Cardiac fibroblast (primary cell): ENCODE data around the gene TBX15.

Experiments
- DNase-seq, 2 donors: peaks; one replicate each; pipeline versions ENCODE4 v3.0.0 to v3.0.0-alpha.2; 2010; ENCODE audit warnings: low read depth in 2 of 2
- H3K4me3 ChIP-seq, 2 donors: replicated peaks in 1 of 2; 1 replicate in 1 of 2; 2 replicates in 1 of 2; pipeline ENCODE4 v1.5.1; 2011; ENCODE audit warnings: low read depth in 2 of 2, low read length in 2 of 2, mild to moderate bottlenecking in 2 of 2, moderate library complexity in 1 of 2
- TF ChIP-seq, protein P1 (sequence below): IDR thresholded peaks from one replicate; pipeline ENCODE4 v1.5.1; 2011; ENCODE audit warnings: low read depth, mild to moderate bottlenecking, low read length, inconsistent platforms

Gene TBX15

DNA sequence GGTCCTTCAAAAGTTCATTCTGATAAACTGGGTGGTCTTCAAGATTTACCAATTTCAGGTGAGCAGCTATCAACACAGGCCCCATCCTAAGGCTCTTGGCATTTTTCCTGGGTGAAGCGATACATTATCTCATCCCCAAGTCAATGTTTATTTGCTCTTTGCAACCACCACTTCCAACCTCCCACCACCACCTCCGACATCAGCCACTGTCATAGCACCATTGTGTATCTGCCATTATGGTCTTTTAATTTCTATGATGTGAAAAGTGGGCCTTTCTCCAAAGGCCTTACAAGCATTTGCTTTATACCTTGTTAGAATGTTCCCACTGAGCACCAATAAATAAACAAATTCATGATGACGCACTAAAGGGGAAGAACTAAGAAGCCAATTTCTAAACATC is 47.2 kb downstream of the TBX15 start:
- no peak for DNase-seq
- no peak overlapping the region for H3K4me3 ChIP-seq
- TF ChIP-seq, protein P1, sequence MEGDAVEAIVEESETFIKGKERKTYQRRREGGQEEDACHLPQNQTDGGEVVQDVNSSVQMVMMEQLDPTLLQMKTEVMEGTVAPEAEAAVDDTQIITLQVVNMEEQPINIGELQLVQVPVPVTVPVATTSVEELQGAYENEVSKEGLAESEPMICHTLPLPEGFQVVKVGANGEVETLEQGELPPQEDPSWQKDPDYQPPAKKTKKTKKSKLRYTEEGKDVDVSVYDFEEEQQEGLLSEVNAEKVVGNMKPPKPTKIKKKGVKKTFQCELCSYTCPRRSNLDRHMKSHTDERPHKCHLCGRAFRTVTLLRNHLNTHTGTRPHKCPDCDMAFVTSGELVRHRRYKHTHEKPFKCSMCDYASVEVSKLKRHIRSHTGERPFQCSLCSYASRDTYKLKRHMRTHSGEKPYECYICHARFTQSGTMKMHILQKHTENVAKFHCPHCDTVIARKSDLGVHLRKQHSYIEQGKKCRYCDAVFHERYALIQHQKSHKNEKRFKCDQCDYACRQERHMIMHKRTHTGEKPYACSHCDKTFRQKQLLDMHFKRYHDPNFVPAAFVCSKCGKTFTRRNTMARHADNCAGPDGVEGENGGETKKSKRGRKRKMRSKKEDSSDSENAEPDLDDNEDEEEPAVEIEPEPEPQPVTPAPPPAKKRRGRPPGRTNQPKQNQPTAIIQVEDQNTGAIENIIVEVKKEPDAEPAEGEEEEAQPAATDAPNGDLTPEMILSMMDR = no peak

GRCh38 chr1:118937413-118938072 is 50.6 kb downstream of the TBX15 start:
- no peak for DNase-seq
- H3K4me3 ChIP-seq = no peak overlapping the region
- TF ChIP-seq, protein P1 = no peak

GRCh38 chr1:118934706-118935105 is 53.4 kb downstream of the TBX15 start:
- TF ChIP-seq, protein P1 = no peak

GRCh38 chr1:118933051-118933781 is 54.9 kb downstream of the TBX15 start:
- DNase-seq = no peak
- TF ChIP-seq, protein P1 = no peak
- H3K4me3 ChIP-seq = no peak overlapping the region

More at GRCh38 chr1:118934706-118935105, 53.4 kb downstream of the TBX15 start:
- peak in 1 of 2 donors; percentile 8 for DNase-seq
- no peak overlapping the region for H3K4me3 ChIP-seq

DNA sequence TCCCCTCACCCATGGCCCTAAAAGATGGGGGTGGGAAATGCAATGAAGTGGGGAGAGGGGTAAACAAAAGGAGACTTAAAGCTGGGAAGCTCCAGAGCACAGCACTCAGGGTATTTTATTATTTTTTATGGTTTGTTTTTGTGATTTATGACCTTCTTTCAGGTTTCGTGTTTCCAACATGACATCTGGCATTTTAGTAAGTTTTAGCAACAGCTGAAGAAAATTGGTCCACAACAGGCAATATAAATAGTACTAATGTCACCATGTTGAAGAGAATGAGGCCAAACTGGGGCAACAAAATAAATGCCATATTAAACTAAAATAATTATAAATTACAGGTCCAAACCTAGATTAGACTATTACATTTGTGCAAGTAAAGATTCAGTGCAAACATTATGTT is 56.3 kb downstream of the TBX15 start:
- DNase-seq = no peak
- H3K4me3 ChIP-seq = no peak overlapping the region
- TF ChIP-seq, protein P1 = no peak

GRCh38 chr1:118928739-118929554 is 59.2 kb downstream of the TBX15 start:
- TF ChIP-seq, protein P1 = no peak

More at GRCh38 chr1:118928739-118929554, 59.2 kb downstream of the TBX15 start:
- H3K4me3 ChIP-seq = no peak overlapping the region
- DNase-seq = peak; percentile 43 to 56
